ENCODE data around the gene ADGRB3.
"Not testable (repeated sequence)": the region's sequence is repeated elsewhere in the genome, so short reads cannot be mapped to it uniquely, and the experiment has no call there.

The ADGRB3 gene

DNA sequence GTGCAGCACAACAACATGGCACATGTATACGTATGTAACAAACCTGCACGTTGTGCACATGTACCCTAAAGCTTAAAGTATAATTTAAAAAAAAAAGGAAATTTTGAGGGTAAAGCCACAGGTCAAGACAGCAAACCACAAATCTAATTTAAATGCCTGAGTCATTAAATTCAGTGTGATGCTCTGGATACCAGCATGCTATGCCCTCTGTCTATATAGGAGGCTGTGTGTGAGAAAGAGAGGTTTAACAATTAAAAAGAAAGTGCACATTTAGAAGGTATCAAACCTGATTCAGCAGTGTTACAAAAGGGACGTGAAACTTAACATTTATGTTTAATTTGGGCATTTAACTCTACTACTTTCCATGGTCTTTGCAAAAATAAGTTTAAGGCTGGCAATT, 276.3 kb downstream of the ADGRB3 start:
- in situ Hi-C loops (cut with MboI; ENCODE audit: low sequenced_read_pairs): no loop called here

DNA sequence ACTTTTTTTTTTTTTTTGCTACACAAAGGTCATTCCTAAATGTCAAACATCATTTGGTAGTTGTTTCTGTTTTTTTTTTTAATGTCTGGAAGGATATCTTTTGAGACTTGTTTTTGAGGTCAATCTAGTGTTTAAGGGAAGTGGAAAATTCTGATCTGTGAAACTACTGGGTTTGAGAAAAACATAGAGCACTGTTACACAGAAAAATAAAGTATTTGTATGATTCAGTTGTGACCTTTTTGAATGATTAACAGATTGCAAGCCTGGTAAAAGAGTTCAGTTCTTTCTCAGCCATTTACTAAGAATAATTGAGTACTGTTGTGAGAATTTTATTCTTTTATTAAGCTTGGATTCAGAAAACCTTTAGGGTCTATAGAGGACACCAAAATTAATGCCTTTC, 276.7 kb downstream of the ADGRB3 start:
- in situ Hi-C loops (cut with MboI; ENCODE audit: low sequenced_read_pairs): no loop called here

DNA sequence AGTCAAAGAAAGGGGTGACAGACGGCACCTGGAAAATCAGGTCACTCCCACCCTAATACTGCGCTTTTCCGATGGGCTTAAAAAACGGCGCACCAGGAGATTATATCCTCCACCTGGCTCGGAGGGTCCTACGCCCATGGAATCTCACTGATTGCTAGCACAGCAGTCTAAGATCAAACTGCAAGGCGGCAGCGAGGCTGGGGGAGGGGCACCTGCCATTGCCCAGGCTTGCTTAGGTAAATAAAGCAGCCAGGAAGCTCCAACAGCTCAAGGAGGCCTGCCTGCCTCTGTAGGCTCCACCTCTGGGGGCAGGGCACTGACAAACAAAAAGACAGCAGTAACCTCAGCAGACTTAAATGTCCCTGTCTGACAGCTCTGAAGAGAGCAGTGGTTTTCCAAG, 277.7 kb downstream of the ADGRB3 start:
- in situ Hi-C loops (cut with MboI; ENCODE audit: low sequenced_read_pairs): not testable (repeated sequence)

DNA sequence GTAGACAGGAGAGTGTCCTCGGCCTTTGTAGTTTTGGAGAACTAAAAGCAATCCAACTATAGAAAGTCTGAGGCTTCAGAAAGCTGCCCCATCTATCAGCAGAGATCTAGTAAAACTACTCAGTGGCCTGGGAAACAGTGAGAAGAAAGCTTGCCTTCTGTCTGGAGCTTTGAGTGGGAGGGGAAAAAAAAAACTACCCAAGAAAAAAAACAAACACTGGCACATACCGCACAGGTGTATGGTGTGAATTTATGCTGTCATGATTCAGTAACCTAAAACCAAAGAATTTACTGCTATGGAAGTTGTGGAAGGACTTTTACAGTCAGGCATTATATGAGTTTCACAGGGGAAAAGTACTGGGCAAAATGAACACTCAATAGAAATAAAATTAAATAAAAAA, 280.5 kb downstream of the ADGRB3 start:
- in situ Hi-C loops (cut with MboI; ENCODE audit: low sequenced_read_pairs): no loop called here

DNA sequence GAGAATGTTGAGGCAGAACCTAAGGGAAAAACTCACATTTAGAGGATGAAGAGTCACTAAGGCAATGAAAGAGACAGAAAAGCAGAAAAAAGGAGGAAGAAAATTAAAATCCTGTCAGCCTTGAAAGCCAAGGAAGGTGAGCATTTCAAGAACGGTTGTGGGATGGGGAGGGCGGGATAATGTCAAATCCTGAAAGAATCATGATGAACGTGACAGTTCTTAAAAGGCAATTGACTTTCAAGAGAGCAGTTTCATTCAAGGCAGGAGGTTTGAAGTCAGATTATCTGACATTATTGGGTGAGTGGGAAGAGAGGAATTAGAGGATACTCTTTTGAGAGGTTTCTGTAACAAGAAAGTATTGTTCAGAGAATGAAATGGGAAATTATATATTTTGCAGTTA, 284.5 kb downstream of the ADGRB3 start:
- in situ Hi-C loops (cut with MboI; ENCODE audit: low sequenced_read_pairs): no loop called here

DNA sequence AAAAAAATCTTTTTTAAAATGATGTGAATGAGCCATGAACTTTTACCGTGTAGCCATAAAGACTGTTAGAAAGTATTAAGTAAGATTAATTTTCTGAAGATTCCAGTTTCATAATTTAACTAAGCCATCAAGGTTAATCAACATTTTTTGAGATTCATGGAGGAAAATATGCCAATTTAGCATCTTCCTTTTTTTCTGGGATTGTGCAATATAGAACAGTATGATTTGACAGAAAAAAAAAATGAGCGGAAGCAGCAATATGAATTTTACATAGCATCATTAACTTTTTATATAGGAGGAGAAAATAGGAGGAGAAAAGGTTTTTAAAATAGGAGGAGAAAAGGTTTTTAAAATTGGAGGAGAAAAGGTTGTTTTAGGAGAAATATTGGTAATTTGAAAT, 306.3 kb downstream of the ADGRB3 start:
- in situ Hi-C loops (cut with MboI; ENCODE audit: low sequenced_read_pairs): no loop called here

DNA sequence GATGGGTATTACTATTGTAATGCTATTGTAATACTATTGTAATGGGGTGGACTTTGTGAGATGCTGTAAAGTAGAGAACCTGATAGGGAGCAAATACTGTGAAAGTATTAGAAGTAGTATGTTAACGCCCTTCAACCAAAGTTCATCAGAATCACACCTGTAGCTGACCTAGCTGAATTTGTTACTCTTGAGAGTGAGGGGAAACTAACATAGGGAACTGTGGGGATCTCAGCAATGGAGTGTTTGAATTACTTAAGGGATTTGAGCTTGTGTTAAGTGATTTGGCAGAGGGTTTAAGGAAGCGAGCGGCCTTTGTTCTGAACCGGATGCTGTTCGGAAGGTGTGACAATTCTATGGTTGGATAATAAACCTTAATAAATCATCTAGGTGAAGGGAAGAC, 312.6 kb downstream of the ADGRB3 start:
- in situ Hi-C loops (cut with MboI; ENCODE audit: low sequenced_read_pairs): no loop called here

DNA sequence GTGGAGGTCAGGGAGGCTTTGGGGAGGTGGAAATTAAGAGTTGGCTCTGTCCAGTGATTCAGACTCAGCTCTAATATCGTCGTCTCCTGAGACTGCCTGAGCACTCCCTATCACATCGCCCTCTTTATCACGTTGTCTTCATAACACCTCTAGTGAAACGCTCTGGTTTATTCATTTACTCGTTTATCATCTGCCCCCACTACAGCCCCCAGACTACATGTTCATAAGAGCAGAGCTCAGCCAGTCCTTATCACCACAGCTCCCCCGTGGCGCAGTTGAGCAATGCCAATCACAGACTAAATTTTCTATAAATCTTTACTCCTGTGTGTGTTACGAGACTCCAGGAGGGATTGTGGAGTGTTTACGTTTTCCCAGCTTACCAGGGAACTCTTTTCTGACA, 316.2 kb downstream of the ADGRB3 start:
- in situ Hi-C loops (cut with MboI; ENCODE audit: low sequenced_read_pairs): no loop called here

DNA sequence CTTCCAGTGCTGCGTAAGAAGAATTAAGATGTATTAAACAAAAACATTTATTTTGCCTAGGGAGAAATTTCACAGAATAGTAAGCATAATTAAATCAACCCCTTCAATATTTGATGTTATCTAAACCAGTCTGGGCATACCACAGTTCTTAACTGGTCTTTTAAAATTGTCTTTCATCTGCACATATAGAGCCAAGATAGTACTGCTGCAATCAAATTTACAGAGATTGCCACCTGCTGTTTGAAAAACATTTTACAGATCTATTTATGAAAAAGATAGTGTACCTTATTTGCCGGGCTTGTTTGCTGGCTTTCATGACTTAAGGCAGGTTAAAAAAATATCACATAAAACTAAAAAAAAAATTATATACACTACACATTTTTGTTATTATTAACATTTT, 323.2 kb downstream of the ADGRB3 start:
- in situ Hi-C loops (cut with MboI; ENCODE audit: low sequenced_read_pairs): no loop called here

DNA sequence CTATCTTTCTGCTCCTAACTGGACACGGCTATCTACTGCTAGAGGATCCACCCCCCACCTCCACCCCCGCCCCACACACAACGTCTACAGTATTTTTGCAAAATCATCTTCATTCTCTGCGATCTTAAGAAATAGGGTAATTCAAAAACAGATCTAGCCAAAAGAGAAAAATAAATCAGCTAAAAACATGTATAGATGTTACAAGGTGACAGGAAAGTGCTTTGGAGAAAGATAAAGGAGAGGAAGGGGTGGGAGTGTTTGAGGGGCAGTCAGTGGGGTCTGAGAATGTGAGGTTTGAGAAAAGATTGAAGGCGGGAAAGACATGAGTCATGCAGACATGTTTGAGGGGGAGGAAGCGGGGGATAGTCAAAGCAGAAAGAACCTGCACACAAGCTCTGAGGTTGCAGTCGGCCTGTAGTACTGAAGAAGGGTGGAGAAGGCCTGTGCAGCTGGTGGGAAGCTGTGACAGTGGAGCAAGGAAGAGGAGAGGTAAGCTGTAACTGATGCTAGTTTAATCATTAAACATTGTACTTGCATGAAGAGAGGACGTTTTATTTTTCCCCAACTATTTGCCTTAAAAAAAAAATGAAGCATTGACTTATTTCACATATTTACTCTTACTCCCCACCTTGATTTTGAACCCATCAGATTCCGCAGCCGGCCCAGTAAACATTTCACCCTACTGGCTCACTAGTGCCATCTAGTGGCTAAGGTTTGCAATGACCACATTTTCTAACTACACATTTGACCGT, 332.6 kb downstream of the ADGRB3 start:
- in situ Hi-C loops (cut with MboI; ENCODE audit: low sequenced_read_pairs): no loop called here

DNA sequence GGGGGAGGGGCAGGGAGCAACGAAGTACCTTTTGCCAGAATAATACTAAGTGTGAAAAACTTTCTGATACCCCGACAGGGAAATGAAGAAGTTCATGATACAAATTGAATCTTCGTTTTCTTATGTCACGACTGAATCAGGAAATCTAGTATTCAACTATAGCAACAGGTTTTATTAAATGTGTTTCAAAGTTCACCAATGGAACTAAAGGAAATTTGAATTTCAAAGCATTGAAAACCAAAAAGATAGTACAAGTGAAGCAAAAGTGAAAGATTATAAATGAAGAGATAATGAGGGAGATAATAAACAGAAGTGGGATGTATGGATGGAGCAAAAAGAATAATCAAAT, 333.2 kb downstream of the ADGRB3 start:
- in situ Hi-C loops (cut with MboI; ENCODE audit: low sequenced_read_pairs): no loop called here

DNA sequence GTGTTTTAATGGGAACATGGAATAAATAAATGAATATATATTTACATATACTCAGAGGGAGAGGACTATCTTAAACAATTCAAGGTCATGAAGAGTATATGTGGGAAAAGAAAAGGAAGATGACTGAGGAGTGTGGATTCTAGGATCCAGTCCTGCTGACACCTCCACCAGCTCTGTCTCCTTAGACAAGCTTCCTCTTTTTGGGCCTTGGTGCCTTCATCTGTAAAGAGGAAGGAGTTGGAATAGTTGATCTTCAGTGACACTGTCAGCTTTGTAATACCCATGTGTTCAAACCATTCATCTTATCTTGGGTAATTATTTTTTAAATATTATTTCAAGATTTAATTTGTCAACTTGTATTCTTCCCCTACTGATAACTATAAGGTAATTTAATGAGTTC, 338.0 kb downstream of the ADGRB3 start:
- in situ Hi-C loops (cut with MboI; ENCODE audit: low sequenced_read_pairs): no loop called here

DNA sequence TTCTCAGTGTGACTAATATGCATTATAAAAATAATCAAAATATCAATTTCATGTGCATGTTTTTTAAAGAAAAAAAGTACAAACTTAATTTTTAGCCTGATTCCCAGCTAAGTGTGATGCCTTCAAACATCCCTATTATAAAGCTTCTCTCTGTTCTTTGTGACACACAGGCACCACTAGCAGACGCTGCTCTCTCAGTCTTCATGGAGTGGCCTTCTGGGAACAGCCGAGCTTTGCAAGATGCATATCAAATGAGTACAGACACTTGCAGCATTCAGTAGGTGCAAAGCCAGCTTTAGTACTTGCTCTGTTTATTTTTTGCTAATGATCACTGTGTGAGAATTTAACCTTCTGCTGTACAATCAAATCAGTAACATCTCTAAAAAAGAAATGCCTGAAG, 340.0 kb downstream of the ADGRB3 start:
- in situ Hi-C loops (cut with MboI; ENCODE audit: low sequenced_read_pairs): no loop called here

DNA sequence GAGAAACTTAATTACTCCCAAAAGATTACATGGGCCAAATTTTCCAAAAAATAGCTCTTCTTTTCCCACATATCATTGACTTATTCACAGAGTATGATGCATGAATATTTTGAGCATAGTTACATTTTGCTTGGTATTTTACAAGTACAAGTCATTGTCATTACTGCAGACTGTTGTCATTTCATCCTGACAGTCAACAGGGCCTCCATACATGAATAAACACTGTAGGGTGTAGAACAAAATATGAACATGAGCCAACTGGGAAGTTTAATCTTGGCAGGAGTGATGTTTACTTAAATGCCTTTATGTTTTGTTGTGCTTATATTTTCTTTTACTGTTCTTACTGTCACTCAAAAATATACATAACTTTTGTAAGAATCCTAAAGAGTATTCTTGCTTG, 340.7 kb downstream of the ADGRB3 start:
- in situ Hi-C loops (cut with MboI; ENCODE audit: low sequenced_read_pairs): no loop called here

DNA sequence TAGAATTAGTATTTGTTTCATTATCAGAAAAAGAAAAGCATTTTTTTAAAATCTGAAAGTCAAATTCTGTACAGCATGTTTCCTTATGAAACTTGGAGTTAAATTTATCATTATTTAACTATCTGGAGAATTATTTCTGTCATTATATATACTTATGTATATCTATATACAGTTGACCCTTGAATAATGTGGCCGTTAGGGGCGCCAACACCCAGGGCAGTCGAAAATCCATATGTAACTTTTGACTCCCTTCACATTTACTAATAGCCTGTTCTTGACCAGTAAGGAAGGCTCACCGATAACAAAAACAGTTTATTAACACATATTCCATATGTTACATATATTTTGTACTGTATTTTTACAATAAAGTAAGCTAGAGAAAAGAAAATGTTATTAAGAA, 341.2 kb downstream of the ADGRB3 start:
- in situ Hi-C loops (cut with MboI; ENCODE audit: low sequenced_read_pairs): no loop called here

DNA sequence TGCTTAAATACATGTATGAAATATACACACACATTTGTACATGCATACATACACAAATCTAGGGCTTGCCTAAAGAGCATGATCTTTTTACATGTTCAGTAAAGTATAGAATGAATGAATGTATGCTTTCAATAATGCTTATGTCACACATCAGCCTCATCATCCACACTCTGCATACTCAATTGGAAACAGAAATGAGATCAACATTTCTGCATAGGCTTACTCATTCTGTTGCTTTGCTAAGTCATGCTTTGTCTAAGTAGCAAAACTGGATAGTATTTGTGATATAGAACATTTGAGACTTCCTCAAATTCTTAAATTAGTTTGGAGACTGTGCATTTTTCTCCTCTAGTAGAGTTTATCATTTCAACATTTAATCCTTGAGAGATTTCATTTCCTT, 343.3 kb downstream of the ADGRB3 start:
- in situ Hi-C loops (cut with MboI; ENCODE audit: low sequenced_read_pairs): no loop called here

DNA sequence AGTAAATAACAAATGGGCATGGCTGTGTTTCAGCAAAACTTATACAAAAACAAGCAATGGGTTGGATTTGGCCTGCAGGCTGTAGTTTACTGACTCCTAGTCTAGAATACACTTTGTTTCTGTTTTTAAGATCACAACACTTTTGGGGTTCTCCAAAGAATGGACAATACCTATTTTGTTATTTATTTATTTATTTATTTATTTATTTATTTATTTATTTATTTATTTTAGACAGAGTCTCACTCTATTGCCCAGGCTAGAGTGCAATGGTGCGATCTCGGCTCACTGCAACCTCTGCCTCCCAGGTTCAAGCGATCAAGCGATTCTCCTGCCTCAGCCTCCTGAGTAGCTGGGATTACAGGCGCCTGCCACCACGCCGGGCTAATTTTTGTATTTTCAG, 346.6 kb downstream of the ADGRB3 start:
- in situ Hi-C loops (cut with MboI; ENCODE audit: low sequenced_read_pairs): not testable (repeated sequence)

DNA sequence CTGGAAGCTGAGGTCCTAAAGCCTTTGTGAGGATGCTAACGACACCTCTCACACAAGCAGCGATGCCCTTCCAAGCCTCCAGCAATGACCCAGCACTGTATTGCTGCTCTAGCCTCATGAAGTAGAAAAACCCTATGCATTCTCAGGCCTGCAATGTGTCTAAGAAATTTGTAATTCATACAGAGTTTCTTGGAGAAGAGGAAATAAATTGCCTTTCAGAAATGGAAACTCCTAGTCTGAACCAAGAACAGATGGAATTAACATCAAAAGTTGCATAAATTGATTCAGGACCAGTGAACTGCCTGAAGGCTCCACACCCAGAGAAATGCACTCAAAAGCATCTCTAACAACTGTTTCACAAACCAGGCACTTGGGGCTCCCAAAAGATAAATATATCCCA, 353.6 kb downstream of the ADGRB3 start:
- in situ Hi-C loops (cut with MboI; ENCODE audit: low sequenced_read_pairs): no loop called here

DNA sequence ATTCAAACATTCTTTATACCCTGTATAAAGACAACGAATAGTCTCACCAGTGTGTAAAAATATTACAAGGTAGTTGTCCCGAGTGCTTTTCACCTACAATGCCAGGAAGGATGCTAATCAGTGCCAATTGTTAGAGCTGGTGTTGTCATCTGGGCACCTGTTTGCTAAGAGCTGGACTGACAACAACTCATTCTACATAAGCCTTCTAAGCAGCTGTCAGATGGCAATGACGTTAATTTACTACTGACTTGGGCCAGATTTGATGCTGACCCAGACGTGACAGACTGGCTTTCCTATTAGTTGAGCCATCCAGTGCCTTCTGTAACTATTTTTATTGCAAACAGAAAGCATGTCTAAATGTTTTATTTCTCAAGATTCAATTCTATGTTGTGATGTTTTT, 355.2 kb downstream of the ADGRB3 start:
- in situ Hi-C loops (cut with MboI; ENCODE audit: low sequenced_read_pairs): no loop called here

DNA sequence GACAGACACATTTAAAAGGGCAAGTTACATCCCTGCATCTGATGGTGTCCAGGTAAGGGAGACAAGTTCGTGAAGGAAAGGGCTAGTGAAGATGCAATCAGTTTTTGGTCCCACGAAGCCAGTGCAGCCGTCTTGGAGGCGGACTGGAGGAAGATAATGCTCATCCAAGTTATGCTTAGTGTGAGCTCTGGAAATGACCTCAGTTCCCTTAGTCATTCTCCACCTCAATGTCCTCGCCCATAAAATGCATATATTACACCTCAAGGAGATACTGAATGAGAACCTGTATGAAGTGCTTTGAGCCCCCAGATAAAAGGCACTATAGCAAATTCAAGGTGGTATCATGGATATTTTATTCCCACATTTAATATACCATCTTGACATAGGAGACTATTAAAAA, 358.8 kb downstream of the ADGRB3 start:
- in situ Hi-C loops (cut with MboI; ENCODE audit: low sequenced_read_pairs): no loop called here

DNA sequence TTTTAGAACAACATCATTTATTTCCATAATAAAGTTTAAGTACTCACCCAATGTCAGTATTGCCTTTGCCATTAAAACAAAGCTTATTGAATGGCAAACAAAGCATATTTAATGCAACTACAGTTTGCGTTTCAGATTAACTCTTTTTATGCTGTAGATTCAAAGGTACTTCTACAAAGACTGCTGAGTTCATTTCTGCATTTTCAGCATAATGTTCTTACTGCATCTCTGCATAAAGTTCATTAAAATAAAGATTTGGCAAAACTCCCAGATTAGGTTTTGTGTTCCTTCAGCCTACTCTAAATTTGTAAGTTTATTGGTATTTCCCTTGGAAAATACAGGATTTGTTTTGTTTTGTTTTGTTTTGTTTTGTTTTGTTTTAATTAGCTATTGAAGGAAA, 359.4 kb downstream of the ADGRB3 start:
- in situ Hi-C loops (cut with MboI; ENCODE audit: low sequenced_read_pairs): no loop called here

DNA sequence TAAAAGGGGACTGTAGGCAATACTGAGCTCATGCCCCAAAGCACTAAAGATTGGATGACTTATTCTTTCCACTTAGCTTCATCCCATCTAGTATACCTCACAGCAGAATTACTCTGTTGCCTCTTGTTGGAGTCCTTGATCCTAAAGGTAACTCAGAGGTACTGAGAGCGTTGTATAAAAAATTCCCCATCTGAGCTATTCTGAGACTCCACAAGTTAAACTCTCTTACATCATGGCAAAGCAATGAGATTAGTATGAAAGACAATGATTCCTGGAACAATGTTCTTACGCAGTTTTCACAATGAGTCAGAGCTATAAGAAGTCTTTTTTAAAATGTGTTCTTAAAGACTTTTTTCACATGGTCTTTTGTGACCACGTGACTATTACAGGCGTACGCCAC, 370.1 kb downstream of the ADGRB3 start:
- in situ Hi-C loops (cut with MboI; ENCODE audit: low sequenced_read_pairs): no loop called here

DNA sequence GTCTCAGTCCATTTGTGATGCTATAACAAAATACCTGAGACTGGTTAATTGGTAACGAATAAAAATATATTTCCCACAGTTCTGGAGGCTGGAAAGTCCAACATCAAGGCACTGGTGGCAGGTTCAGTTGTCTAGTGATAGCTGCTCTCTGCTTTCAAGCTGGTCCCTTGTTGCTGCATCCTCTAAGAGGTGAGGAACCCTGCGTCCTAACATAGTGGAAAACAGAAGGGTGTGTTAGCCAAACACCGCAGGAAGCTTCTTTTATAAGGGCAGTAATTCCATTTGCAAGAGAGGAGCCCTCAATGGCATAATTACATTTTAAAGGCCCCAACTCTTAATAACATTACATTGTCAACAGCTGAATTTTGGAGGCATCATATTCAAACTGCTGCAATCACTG, 372.7 kb downstream of the ADGRB3 start:
- in situ Hi-C loops (cut with MboI; ENCODE audit: low sequenced_read_pairs): no loop called here

DNA sequence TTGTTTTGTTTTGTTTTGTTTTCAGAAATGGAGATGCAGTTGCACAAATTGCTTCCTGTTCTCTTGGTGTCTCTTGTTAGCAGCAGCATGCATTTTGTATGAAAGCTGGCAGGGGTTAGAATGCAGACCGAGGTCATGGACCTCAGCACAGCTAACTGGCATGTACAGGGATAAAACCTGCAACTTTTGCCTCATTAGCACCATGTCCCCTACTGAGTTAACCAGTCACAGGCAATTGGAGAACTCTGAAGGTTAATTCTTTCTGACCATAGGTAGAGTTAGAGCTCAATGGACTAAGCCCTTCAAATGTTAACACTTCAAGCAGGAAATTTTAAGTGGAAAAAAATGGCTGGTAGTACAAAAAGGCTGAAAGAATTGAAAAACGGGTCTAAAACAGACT, 377.1 kb downstream of the ADGRB3 start:
- in situ Hi-C loops (cut with MboI; ENCODE audit: low sequenced_read_pairs): no loop called here

Measured in HL-60/S4 treated with phorbol 12-myristate 13-acetate at 8.2 ng/mL for 4 days and 3 days (cell line).